Muscle of back (tissue), 13 donors: ENCODE measurements around the gene PAGE1. TPM values are rescaled to one million over a fixed set of nuclear protein-coding genes. Genes with fewer than 3 reads are reported as not detected.
"Not testable (repeated sequence)": the region's sequence is repeated elsewhere in the genome, so short reads cannot be mapped to it uniquely, and the experiment has no call there.

ENCODE experiments used
- DNase-seq, 3 donors: peaks; one replicate each; pipeline versions ENCODE4 v3.0.0 to v3.0.0-alpha.2; 2013
- long read RNA-seq, 9 donors: transcript quantifications; one replicate each; lab custom pipeline, GENCODE V29; 2026
- polyA plus RNA-seq, 10 donors: library from polyadenylated mRNA; unstranded; fragments of 120-200 nt; gene quantifications; one replicate each; pipeline ENCODE4 v1.2.1, GENCODE V29; 2013; ENCODE audit not compliant: insufficient read length in 10 of 10

The PAGE1 gene
- not detected for polyA plus RNA-seq
- long read RNA-seq, donor 1 = 0 reads
- long read RNA-seq, donor 2 = 0 reads
- long read RNA-seq, donor 3 = 0 reads
- long read RNA-seq, donor 4 = 0 reads
- long read RNA-seq, donor 5 = 0 reads
- long read RNA-seq, donor 6 = 0 reads
- long read RNA-seq, donor 7 = 0 reads
- long read RNA-seq, donor 8 = 0 reads
- long read RNA-seq, donor 9 = 0 reads

GRCh38 chrX:49695276-49696180 is at the start of gene PAGE1:
TSS of gene PAGE1 (minus strand) at chrX:49695984. CDS start at chrX:49694770, 1,214 bp downstream.
- no peak for DNase-seq

GRCh38 chrX:49741501-49741900 is 45.7 kb upstream of the PAGE1 start:
- DNase-seq = not testable (repeated sequence)

- no peak for DNase-seq
These were observed 32.1 kb upstream of the PAGE1 start for GRCh38 chrX:49727847-49728246.

GRCh38 chrX:49726966-49727365 is 31.2 kb upstream of the PAGE1 start:
- DNase-seq = no peak

GRCh38 chrX:49725923-49726904 is 30.4 kb upstream of the PAGE1 start:
- no peak for DNase-seq

- DNase-seq = no peak
These were observed 29.6 kb upstream of the PAGE1 start for GRCh38 chrX:49725401-49725800.

- not testable (repeated sequence) for DNase-seq
These were observed 24.3 kb upstream of the PAGE1 start for GRCh38 chrX:49720106-49720505.

GRCh38 chrX:49712577-49712976 is 16.8 kb upstream of the PAGE1 start:
- no peak for DNase-seq

DNA sequence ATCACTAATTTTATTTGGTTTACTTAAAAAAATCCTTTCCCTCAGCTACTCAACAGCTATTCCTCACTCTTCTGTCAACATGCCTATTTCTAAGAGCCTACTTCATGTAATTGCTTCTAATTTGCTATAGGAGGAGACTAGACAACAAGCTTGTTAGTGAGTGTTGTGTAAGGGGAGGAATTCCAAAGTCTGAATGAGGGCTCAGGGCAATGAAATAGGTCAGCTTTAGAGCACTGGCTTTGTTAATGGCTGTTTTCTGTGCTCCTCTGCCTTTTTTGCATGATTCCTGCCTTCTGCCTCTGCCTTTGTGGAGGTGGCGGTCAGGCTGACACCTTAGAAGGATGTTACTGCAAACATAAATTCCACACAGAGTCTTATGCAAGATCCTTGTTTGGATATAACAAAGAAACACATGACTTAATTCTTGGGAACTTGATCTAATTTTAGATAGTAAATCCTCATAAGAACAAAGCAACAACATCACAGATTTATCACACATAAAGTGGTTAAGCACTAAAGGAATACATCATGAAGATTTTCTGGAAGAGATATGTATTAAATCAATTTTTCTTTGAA is 15.0 kb upstream of the PAGE1 start:
- DNase-seq = no peak

- DNase-seq = peak in 1 of 3 donors; percentile 5
These were observed 9.1 kb upstream of the PAGE1 start for GRCh38 chrX:49704691-49705404.

DNA sequence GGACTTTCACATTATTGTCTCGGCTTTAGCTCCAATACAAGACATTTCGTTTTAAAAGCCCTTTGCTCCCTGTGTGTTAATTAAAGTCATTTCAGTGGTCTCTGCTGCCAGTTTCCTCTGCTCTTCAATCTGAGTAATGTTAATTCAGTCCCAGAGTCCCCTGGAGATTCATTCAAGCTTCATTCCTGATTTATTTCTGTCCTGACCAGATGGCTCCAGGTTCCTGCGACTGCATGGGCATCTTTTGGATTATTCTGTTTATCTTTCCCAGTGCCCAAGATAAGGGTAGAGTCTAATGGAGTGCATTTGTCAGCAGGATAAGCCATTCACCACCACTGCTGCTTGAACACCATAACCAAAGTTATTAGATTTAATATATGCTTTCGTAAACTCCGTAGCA is 6.1 kb upstream of the PAGE1 start:
- DNase-seq = no peak

- no peak for DNase-seq
These were observed 5.5 kb upstream of the PAGE1 start for GRCh38 chrX:49701323-49701722.

DNA sequence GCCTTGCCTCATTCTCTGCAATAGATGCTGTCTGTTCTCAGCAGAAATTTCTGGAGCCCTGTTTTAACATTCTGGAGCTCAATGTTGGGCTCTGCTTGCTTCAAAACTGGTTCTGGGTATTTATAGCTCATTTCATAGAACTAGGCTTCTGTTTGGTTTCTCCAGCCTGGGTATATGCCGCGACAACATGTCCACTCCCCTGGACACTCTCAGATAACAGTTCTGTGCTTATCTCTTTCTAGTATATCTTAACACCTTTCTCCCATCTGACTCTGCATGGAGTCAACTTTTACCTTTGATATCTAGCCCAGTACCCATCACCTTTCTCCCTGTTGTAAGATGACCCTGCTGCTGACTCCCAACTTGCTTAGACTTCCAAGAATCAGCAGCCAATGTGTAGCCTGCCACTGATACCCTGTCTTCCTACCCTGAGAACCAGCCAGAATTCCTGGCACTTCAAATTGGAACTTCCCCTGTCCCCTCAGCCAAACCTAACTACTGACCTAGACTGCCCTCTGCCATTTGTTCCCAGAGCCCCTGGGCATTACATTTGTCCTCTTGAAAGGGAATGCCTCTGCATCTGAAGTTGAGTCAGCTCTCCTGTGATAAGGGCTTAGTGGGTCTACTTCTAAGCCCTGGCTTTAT is 20.6 kb downstream of the PAGE1 start:
- no peak for DNase-seq

- DNase-seq = no peak
These were observed 22.4 kb downstream of the PAGE1 start for GRCh38 chrX:49673394-49673793.

GRCh38 chrX:49664824-49665223 is 31.0 kb downstream of the PAGE1 start:
- DNase-seq = no peak

DNA sequence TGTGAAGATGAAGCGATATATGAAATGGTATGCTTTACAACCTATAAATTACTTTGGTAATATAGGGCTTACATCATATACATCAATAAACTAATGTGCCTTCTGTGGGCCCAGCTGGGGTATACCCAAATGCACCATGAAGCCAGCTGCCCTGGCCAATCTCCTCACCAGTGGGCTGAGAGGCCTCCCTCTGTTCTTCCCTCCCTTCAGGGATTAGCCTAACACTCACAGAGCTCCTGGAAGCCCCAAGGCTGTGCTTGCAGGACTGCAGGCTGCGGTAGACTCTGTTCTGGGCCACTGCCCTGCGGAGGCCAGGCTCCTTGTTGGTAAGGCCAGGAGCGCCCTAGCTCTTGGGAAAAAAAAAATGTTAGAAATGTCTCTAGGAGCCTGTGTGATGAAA is 33.9 kb downstream of the PAGE1 start:
- no peak for DNase-seq

GRCh38 chrX:49659771-49660170 is 36.0 kb downstream of the PAGE1 start:
- DNase-seq = no peak

DNA sequence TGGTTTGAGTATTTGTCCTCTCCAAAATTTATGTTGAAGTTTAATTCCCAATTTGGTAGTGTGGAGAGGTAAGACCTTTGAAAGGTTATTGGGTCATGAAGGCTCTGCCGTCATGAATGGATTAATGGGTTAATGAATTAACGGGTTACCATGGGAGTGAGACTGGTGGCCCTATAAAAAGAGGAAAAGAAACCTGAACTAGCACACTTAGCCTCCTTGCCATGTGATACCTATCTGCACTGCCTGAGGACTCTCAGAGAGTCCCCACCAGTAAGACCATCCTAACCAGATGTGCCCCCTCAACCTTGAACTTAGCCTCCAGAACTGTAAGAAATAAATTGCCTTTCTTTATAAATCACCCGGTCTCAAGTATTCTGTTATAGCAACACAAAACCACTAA is 39.3 kb downstream of the PAGE1 start:
- no peak for DNase-seq

DNA sequence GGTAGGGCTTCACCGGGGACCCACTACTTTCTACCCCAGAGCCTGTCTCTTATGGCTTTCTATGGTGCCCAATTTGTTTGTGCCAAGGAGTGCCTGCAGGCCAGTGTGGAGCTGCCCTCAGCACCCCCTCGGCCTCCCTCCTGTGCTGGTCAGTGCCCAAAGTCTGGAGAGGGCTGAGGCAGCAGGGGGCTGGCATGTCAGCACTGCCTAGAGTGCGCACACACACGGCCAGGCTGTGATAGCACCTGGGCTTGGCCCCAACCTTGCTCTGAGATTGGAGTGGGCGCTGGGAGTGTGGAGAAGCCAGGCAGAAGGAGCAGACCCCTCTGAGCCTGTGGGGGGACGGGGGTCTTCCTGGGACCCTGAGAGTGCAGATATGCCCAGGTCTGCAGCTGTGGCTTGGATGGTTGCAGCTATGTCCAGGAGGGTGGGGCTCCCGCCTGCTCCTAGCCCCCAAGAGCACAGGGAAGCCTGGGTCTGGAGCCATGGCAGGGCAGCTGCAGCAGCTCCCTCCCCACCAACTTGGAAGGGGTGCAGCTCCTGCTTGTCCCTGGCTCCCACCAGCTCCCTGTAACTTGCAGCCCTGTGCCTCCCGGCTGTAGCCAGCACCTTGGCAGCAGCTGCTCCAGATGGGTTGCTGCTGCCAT is 50.7 kb downstream of the PAGE1 start:
- no peak for DNase-seq
